H9 (cell line): ENCODE data around the gene MYO18B. TPM values are rescaled to one million over a fixed set of nuclear protein-coding genes. Genes with fewer than 3 reads are reported as not detected.

ENCODE experiments used
- DNase-seq: peaks from one replicate; pipeline ENCODE4 v3.0.0-alpha.2; 2017
- H2AFZ ChIP-seq: one replicate; pipeline ENCODE4 v1.6.1; 2013; ENCODE audit warnings: mild to moderate bottlenecking, low read length, control low read depth, moderate library complexity
- H2AK5ac ChIP-seq: 2 replicates; pipeline ENCODE4 v1.6.1; 2013; ENCODE audit warnings: low read length, control low read depth, mixed read lengths; ENCODE audit not compliant: insufficient read length
- H2BK120ac ChIP-seq: one replicate; pipeline ENCODE4 v1.6.1; 2013; ENCODE audit warnings: low read depth, mild to moderate bottlenecking, low read length, control low read depth, inconsistent platforms; ENCODE audit not compliant: poor library complexity, severe bottlenecking
- H2BK12ac ChIP-seq: 2 replicates; pipeline ENCODE4 v1.6.1; 2013; ENCODE audit warnings: low read length, control low read depth, mixed read lengths, low read depth; ENCODE audit not compliant: insufficient read length
- H2BK15ac ChIP-seq: 2 replicates; pipeline ENCODE4 v1.6.1; 2013; ENCODE audit warnings: low read depth, low read length, control low read depth
- H2BK20ac ChIP-seq: one replicate; pipeline ENCODE4 v1.6.1; 2013; ENCODE audit warnings: low read depth, mild to moderate bottlenecking, low read length, control low read depth, inconsistent platforms; ENCODE audit not compliant: poor library complexity, severe bottlenecking
- H2BK5ac ChIP-seq: 2 replicates; pipeline ENCODE4 v1.6.1; 2013; ENCODE audit warnings: low read length, control low read depth, mixed read lengths; ENCODE audit not compliant: insufficient read length
- H3K14ac ChIP-seq: 2 replicates; pipeline ENCODE4 v1.6.1; 2013; ENCODE audit warnings: low read length, control low read depth; ENCODE audit not compliant: insufficient read depth
- H3K18ac ChIP-seq: 2 replicates; pipeline ENCODE4 v1.6.1; 2013; ENCODE audit warnings: low read depth, mild to moderate bottlenecking, mixed read lengths, low read length, control low read depth; ENCODE audit not compliant: insufficient read length
- H3K23ac ChIP-seq: 2 replicates; pipeline ENCODE4 v1.6.1; 2013; ENCODE audit warnings: low read length, control low read depth, mixed read lengths, low read depth; ENCODE audit not compliant: insufficient read length
- H3K23me2 ChIP-seq: 2 replicates; pipeline ENCODE4 v1.6.1; 2013; ENCODE audit warnings: low read depth, mild to moderate bottlenecking, mixed read lengths, low read length, control low read depth; ENCODE audit not compliant: insufficient read length, poor library complexity, severe bottlenecking
- H3K27ac ChIP-seq: 2 replicates; pipeline ENCODE4 v1.5.1; 2013; ENCODE audit warnings: low read length, control low read depth, mixed read lengths, low read depth; ENCODE audit not compliant: insufficient read length
- H3K27me3 ChIP-seq: 2 replicates; pipeline ENCODE4 v1.6.1; 2013; ENCODE audit warnings: low read length, control low read depth, inconsistent platforms; ENCODE audit not compliant: insufficient read depth
- H3K4ac ChIP-seq: 2 replicates; pipeline ENCODE4 v1.6.1; 2013; ENCODE audit warnings: low read depth, mild to moderate bottlenecking, control low read depth, inconsistent platforms, low read length, moderate library complexity
- H3K4me1 ChIP-seq: 2 replicates; pipeline ENCODE4 v1.6.1; 2013; ENCODE audit warnings: low read length, control low read depth, inconsistent platforms; ENCODE audit not compliant: insufficient read depth
- H3K4me2 ChIP-seq: 2 replicates; pipeline ENCODE4 v1.6.1; 2013; ENCODE audit warnings: low read length, control low read depth, mixed read lengths; ENCODE audit not compliant: insufficient read length, insufficient read depth
- H3K56ac ChIP-seq: 2 replicates; pipeline ENCODE4 v1.6.1; 2013; ENCODE audit warnings: low read depth, mild to moderate bottlenecking, mixed read lengths, low read length, control low read depth; ENCODE audit not compliant: insufficient read length
- H3K79me1 ChIP-seq: 2 replicates; pipeline ENCODE4 v1.6.1; 2013; ENCODE audit warnings: low read depth, mild to moderate bottlenecking, moderate library complexity, low read length, control low read depth, inconsistent platforms; ENCODE audit not compliant: insufficient read depth, poor library complexity, severe bottlenecking
- H3K79me2 ChIP-seq: 2 replicates; pipeline ENCODE4 v1.6.1; 2013; ENCODE audit warnings: low read length, control low read depth, inconsistent platforms; ENCODE audit not compliant: insufficient read depth
- H3K9ac ChIP-seq: 2 replicates; pipeline ENCODE4 v1.6.1; 2013; ENCODE audit warnings: low read length, control low read depth, mixed read lengths; ENCODE audit not compliant: insufficient read length; ENCODE audit errors: extremely low read depth
- H3K9me3 ChIP-seq: one replicate; pipeline ENCODE4 v1.6.1; 2013; ENCODE audit warnings: low read depth, low read length, inconsistent platforms; ENCODE audit not compliant: control insufficient read depth
- H3T11ph ChIP-seq: one replicate; pipeline ENCODE4 v1.6.1; 2013; ENCODE audit warnings: mild to moderate bottlenecking, low read length, control low read depth, inconsistent platforms
- H4K20me1 ChIP-seq: one replicate; pipeline ENCODE4 v1.6.1; 2013; ENCODE audit not compliant: control insufficient read depth, insufficient read length, insufficient read depth
- H4K5ac ChIP-seq: 2 replicates; pipeline ENCODE4 v1.6.1; 2013; ENCODE audit warnings: low read depth, mild to moderate bottlenecking, mixed read lengths, low read length, control low read depth; ENCODE audit not compliant: insufficient read length
- H4K8ac ChIP-seq: replicated peaks from 2 replicates; pipeline ENCODE4 v1.6.1; 2013; ENCODE audit warnings: low read length, control low read depth, mixed read lengths, low read depth; ENCODE audit not compliant: insufficient read length
- H4K91ac ChIP-seq: 2 replicates; pipeline ENCODE4 v1.6.1; 2013; ENCODE audit warnings: low read depth, mild to moderate bottlenecking, moderate library complexity, mixed read lengths, low read length, control low read depth; ENCODE audit not compliant: insufficient read length
- H3K27ac Mint-ChIP-seq, 3 experiments: 2 replicates in 2 of 3; 3 replicates in 1 of 3; pipeline ENCODE4 v1.8.0; 2020 to 2021; ENCODE audit warnings: mixed read lengths in 3 of 3, mild to moderate bottlenecking in 1 of 3, moderate library complexity in 1 of 3
- H3K27me3 Mint-ChIP-seq: 2 replicates; pipeline ENCODE4 v1.8.0; 2021; ENCODE audit warnings: low read depth, mild to moderate bottlenecking, moderate library complexity, mixed read lengths
- H3K36me3 Mint-ChIP-seq, 3 experiments: 2 replicates in 2 of 3; 3 replicates in 1 of 3; pipeline ENCODE4 v1.8.0; 2020 to 2021; ENCODE audit warnings: low read depth in 3 of 3, mixed read lengths in 3 of 3; ENCODE audit not compliant: insufficient read depth in 1 of 3
- H3K4me1 Mint-ChIP-seq, 2 experiments: 2 replicates each; pipeline ENCODE4 v1.8.0; 2020; ENCODE audit warnings: mixed read lengths in 2 of 2
- H3K4me3 Mint-ChIP-seq, 2 experiments: 2 replicates in 1 of 2; 3 replicates in 1 of 2; pipeline ENCODE4 v1.8.0; 2020 to 2021; ENCODE audit warnings: mild to moderate bottlenecking in 2 of 2, mixed read lengths in 2 of 2, moderate library complexity in 1 of 2
- H3K9me3 Mint-ChIP-seq, 2 experiments: 2 replicates in 1 of 2; 3 replicates in 1 of 2; pipeline ENCODE4 v1.8.0; 2020; ENCODE audit warnings: mild to moderate bottlenecking in 2 of 2, mixed read lengths in 2 of 2, moderate library complexity in 1 of 2
- WGBS: extraction: QIAGEN DNeasy Blood & Tissue Kit; methylation state at CpG from one replicate; pipeline ENCODE4 v1.1.7; 2013; ENCODE audit warnings: missing lambda C conversion rate, low lambda C conversion rate, mixed read lengths; ENCODE audit not compliant: insufficient read length; ENCODE audit errors: extremely low coverage; 5-methylcytosine and 5-hydroxymethylcytosine counted together
- total RNA-seq: library from RNA; stranded (reverse); gene quantifications from 2 replicates; pipeline ENCODE4 v1.2.1, GENCODE V29; 2021
- TF ChIP-seq, protein P1 (sequence below): fragments of 200-600 bp; sonication (generic); conservative IDR thresholded peaks from 3 replicates; pipeline ENCODE4 v1.8.0; 2021; ENCODE audit warnings: antibody characterized with exemption, mild to moderate bottlenecking

The MYO18B gene
- total RNA-seq, 1 experiment from 2014 or later = 0.46 TPM

- no peak overlapping the region for H2BK20ac ChIP-seq
- H3K9ac ChIP-seq = no peak overlapping the region
- no peaks in the 10 kb centered on the region for H3K4me1 ChIP-seq
- H3K18ac ChIP-seq = no peak overlapping the region
- no peak overlapping the region for H4K5ac ChIP-seq
- peaks cover 0 to 4% of the 10 kb centered on the region in 2 experiments; a peak in 1 of 4 replicates for H3K4me1 Mint-ChIP-seq
- H3K79me2 ChIP-seq = no peaks in the 10 kb centered on the region
- H3K4ac ChIP-seq = no peak overlapping the region
- H2BK15ac ChIP-seq = no peak overlapping the region
- no peaks in the 10 kb centered on the region for H3K23me2 ChIP-seq
- H2BK12ac ChIP-seq = no peak overlapping the region
- no peak overlapping the region for H4K8ac ChIP-seq
- H3K56ac ChIP-seq = no peak overlapping the region
- H4K91ac ChIP-seq = no peak overlapping the region
- TF ChIP-seq, protein P1, sequence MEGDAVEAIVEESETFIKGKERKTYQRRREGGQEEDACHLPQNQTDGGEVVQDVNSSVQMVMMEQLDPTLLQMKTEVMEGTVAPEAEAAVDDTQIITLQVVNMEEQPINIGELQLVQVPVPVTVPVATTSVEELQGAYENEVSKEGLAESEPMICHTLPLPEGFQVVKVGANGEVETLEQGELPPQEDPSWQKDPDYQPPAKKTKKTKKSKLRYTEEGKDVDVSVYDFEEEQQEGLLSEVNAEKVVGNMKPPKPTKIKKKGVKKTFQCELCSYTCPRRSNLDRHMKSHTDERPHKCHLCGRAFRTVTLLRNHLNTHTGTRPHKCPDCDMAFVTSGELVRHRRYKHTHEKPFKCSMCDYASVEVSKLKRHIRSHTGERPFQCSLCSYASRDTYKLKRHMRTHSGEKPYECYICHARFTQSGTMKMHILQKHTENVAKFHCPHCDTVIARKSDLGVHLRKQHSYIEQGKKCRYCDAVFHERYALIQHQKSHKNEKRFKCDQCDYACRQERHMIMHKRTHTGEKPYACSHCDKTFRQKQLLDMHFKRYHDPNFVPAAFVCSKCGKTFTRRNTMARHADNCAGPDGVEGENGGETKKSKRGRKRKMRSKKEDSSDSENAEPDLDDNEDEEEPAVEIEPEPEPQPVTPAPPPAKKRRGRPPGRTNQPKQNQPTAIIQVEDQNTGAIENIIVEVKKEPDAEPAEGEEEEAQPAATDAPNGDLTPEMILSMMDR = no peak
- no peak overlapping the region for H3K23ac ChIP-seq
- H4K20me1 ChIP-seq = no peaks in the 10 kb centered on the region
- H3K36me3 Mint-ChIP-seq = no peaks in the 10 kb centered on the region
- H3K79me1 ChIP-seq = no peaks in the 10 kb centered on the region
- WGBS = no CpG with 5 or more reads among the region's 6 CpGs
- H3T11ph ChIP-seq = no peak overlapping the region
- no peak for DNase-seq
- H3K4me2 ChIP-seq = no peak overlapping the region
- peaks cover 8% of the 10 kb centered on the region for H3K27me3 Mint-ChIP-seq
- no peak overlapping the region for H2BK120ac ChIP-seq
- H2AFZ ChIP-seq = no peak overlapping the region
- H3K4me3 Mint-ChIP-seq = no peak overlapping the region
- no peak overlapping the region for H3K27ac ChIP-seq
- no peak overlapping the region for H2AK5ac ChIP-seq
- no peaks in the 10 kb centered on the region for H3K27me3 ChIP-seq
- no peak overlapping the region for H3K14ac ChIP-seq
- no peaks in the 10 kb centered on the region for H3K9me3 Mint-ChIP-seq
- no peak overlapping the region; a peak in 1 of 7 replicates for H3K27ac Mint-ChIP-seq
- no peaks in the 10 kb centered on the region for H3K9me3 ChIP-seq
- H2BK5ac ChIP-seq = no peak overlapping the region
Measured at GRCh38 chr22:25742918-25743708, 1.1 kb downstream of the MYO18B start.
